HepG2 (cell line): ENCODE results near the gene ATRIP. TPM values are rescaled to one million over a fixed set of nuclear protein-coding genes. Genes with fewer than 3 reads are reported as not detected.

ENCODE experiments used
- FOSL2 ChIP-seq: sonication (generic); formaldehyde crosslinking; IDR thresholded peaks from 2 replicates; pipeline ENCODE4 v1.4.0; 2020; ENCODE audit warnings: missing genetic modification reagents
- HDAC1 ChIP-seq: sonication (generic); formaldehyde crosslinking; IDR thresholded peaks from 2 replicates; pipeline ENCODE4 v1.5.1; 2020; ENCODE audit warnings: mild to moderate bottlenecking, missing genetic modification reagents
- HIC2 ChIP-seq: sonication (generic); formaldehyde crosslinking; IDR thresholded peaks from 2 replicates; pipeline ENCODE4 v1.9.0; 2022; ENCODE audit warnings: low read depth, missing genetic modification reagents
- HNF4G ChIP-seq, 2 experiments: sonication (generic) in 1 of 2; formaldehyde crosslinking in 1 of 2; IDR thresholded peaks; 2 replicates each; pipeline versions ENCODE4 v1.4.0 to v1.6.1; 2011 to 2020; ENCODE audit warnings: borderline replicate concordance in 2 of 2, low read depth in 2 of 2, mild to moderate bottlenecking in 2 of 2, low read length in 1 of 2, missing genetic modification reagents in 1 of 2, moderate library complexity in 1 of 2
- NR2F1 ChIP-seq, 2 experiments: fragments of 450-650 bp in 1 of 2; formaldehyde crosslinking in 1 of 2; IDR thresholded peaks; 2 replicates each; pipeline versions ENCODE4 v1.5.0 to v1.6.1; 2016 to 2020; ENCODE audit warnings: mild to moderate bottlenecking in 1 of 2, missing compliant biosample characterization in 1 of 2, missing genetic modification reagents in 1 of 2, moderate library complexity in 1 of 2
- PAX8 ChIP-seq: sonication (generic); formaldehyde crosslinking; IDR thresholded peaks from 2 replicates; pipeline ENCODE4 v1.8.0; 2022; ENCODE audit warnings: mild to moderate bottlenecking, missing genetic modification reagents, borderline replicate concordance
- RARA ChIP-seq: IDR thresholded peaks from 2 replicates; pipeline ENCODE4 v1.6.1; 2016; ENCODE audit warnings: missing genetic modification reagents, missing compliant biosample characterization
- RCOR2 ChIP-seq: IDR thresholded peaks from 2 replicates; pipeline ENCODE4 v1.6.1; 2016; ENCODE audit warnings: missing biosample characterization, missing genetic modification reagents
- TOPORS ChIP-seq: sonication (generic); formaldehyde crosslinking; IDR thresholded peaks from 2 replicates; pipeline ENCODE4 v1.8.0; 2023; ENCODE audit warnings: mild to moderate bottlenecking, missing genetic modification reagents
- ZFP36 ChIP-seq: fragments of 150-350 bp; IDR thresholded peaks from 2 replicates; pipeline ENCODE4 v1.6.1; 2018; ENCODE audit warnings: borderline replicate concordance, low read length, low read depth; ENCODE audit not compliant: partially characterized antibody
- ZFP82 ChIP-seq: sonication (generic); formaldehyde crosslinking; IDR thresholded peaks from 2 replicates; pipeline ENCODE4 v1.5.1; 2020; ENCODE audit warnings: mild to moderate bottlenecking, missing genetic modification reagents, borderline replicate concordance
- ZNF263 ChIP-seq: sonication (generic); formaldehyde crosslinking; IDR thresholded peaks from 2 replicates; pipeline ENCODE4 v1.4.0; 2020; ENCODE audit warnings: missing genetic modification reagents
- ZNF274 ChIP-seq: sonication (generic); formaldehyde crosslinking; IDR thresholded peaks from 2 replicates; pipeline ENCODE4 v1.5.1; 2020; ENCODE audit warnings: mild to moderate bottlenecking, missing genetic modification reagents
- ZNF451 ChIP-seq: sonication (generic); formaldehyde crosslinking; IDR thresholded peaks from 2 replicates; pipeline ENCODE4 v1.5.0; 2020; ENCODE audit warnings: mild to moderate bottlenecking, missing genetic modification reagents
- ZNF607 ChIP-seq: sonication (generic); formaldehyde crosslinking; IDR thresholded peaks from 2 replicates; pipeline ENCODE4 v1.5.1; 2020; ENCODE audit warnings: missing genetic modification reagents, mild to moderate bottlenecking, borderline replicate concordance
- ZNF768 ChIP-seq: sonication (generic); formaldehyde crosslinking; IDR thresholded peaks from 2 replicates; pipeline ENCODE4 v1.4.0; 2020; ENCODE audit warnings: missing genetic modification reagents
- polyA plus RNA-seq, 8 experiments: library from polyadenylated mRNA; depleted of rRNA in 3 of 8; stranded (reverse) in 7 of 8; unstranded in 1 of 8; fragments of >200 nt; fragmentation: Illumina TruSeq in 4 of 8; extraction: Trizol in 4 of 8; gene quantifications; 2 replicates each; pipeline versions ENCODE4 v1.2.1 to v1.2.3, GENCODE V29; 2011 to 2016; ENCODE audit warnings: low read depth in 4 of 8, missing spikeins in 1 of 8, mixed read lengths in 1 of 8; ENCODE audit not compliant: insufficient read depth in 1 of 8
- total RNA-seq, 5 experiments: library from RNA; depleted of rRNA; stranded (reverse); fragments of >200 nt; fragmentation: Illumina TruSeq; extraction: Trizol; gene quantifications; 2 replicates each; pipeline ENCODE4 v1.2.3, GENCODE V29; 2016; ENCODE audit warnings: low read depth in 1 of 5
- TF ChIP-seq, protein P1 (sequence below): IDR thresholded peaks from 2 replicates; pipeline ENCODE4 v1.6.1; 2016; ENCODE audit warnings: low read depth, missing genetic modification reagents, missing compliant biosample characterization
- TF ChIP-seq, protein P2 (sequence below): sonication (generic); formaldehyde crosslinking; IDR thresholded peaks from 2 replicates; pipeline ENCODE4 v1.4.0; 2020; ENCODE audit warnings: missing genetic modification reagents

Gene ATRIP
- total and polyA plus RNA-seq, 2 of the 13 experiments (the other 11 are each of a cell fraction or from before 2014, with no cell fraction given): 5.1 to 12.5 TPM

GRCh38 chr3:48428572-48429316, 17.8 kb upstream of the ATRIP start (continued):
- TF ChIP-seq HNF4G (IDR thresholded peaks at IDR 0.05; ENCODE audit: borderline replicate concordance, low read depth, low read length) (no peak), HNF4G (CRISPR knock-in tag; IDR thresholded peaks at IDR 0.05; ENCODE audit: borderline replicate concordance, low read depth) (no peak; the same call in 1 of the 2 replicates), NR2F1 (CRISPR knock-in tag; IDR thresholded peaks at IDR 0.05) (peak; percentile 12 to 40; a peak in 1 of 4 replicates), ZNF274 (no peak), ZFP82 (CRISPR knock-in tag) (0 out of 2 replicates have a peak, but pooled peaks have one; percentile 14), ZNF768 (CRISPR knock-in tag) (no peak), RCOR2 (CRISPR knock-in tag) (no peak), ZNF451 (no peak), HIC2 (CRISPR knock-in tag) (peak; percentile 77), ZNF263 (CRISPR knock-in tag) (no peak), RARA (CRISPR knock-in tag) (peak; percentile 84), ZNF607 (no peak), TOPORS (no peak), ZFP36 (no peak), FOSL2 (CRISPR knock-in tag) (no peak; the same call in 1 of the 2 replicates), HDAC1 (peak; percentile 91), PAX8 (no peak; the same call in 1 of the 2 replicates)
- TF ChIP-seq, protein P1, sequence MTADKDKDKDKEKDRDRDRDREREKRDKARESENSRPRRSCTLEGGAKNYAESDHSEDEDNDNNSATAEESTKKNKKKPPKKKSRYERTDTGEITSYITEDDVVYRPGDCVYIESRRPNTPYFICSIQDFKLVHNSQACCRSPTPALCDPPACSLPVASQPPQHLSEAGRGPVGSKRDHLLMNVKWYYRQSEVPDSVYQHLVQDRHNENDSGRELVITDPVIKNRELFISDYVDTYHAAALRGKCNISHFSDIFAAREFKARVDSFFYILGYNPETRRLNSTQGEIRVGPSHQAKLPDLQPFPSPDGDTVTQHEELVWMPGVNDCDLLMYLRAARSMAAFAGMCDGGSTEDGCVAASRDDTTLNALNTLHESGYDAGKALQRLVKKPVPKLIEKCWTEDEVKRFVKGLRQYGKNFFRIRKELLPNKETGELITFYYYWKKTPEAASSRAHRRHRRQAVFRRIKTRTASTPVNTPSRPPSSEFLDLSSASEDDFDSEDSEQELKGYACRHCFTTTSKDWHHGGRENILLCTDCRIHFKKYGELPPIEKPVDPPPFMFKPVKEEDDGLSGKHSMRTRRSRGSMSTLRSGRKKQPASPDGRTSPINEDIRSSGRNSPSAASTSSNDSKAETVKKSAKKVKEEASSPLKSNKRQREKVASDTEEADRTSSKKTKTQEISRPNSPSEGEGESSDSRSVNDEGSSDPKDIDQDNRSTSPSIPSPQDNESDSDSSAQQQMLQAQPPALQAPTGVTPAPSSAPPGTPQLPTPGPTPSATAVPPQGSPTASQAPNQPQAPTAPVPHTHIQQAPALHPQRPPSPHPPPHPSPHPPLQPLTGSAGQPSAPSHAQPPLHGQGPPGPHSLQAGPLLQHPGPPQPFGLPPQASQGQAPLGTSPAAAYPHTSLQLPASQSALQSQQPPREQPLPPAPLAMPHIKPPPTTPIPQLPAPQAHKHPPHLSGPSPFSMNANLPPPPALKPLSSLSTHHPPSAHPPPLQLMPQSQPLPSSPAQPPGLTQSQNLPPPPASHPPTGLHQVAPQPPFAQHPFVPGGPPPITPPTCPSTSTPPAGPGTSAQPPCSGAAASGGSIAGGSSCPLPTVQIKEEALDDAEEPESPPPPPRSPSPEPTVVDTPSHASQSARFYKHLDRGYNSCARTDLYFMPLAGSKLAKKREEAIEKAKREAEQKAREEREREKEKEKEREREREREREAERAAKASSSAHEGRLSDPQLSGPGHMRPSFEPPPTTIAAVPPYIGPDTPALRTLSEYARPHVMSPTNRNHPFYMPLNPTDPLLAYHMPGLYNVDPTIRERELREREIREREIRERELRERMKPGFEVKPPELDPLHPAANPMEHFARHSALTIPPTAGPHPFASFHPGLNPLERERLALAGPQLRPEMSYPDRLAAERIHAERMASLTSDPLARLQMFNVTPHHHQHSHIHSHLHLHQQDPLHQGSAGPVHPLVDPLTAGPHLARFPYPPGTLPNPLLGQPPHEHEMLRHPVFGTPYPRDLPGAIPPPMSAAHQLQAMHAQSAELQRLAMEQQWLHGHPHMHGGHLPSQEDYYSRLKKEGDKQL: no peak
- TF ChIP-seq, protein P2, sequence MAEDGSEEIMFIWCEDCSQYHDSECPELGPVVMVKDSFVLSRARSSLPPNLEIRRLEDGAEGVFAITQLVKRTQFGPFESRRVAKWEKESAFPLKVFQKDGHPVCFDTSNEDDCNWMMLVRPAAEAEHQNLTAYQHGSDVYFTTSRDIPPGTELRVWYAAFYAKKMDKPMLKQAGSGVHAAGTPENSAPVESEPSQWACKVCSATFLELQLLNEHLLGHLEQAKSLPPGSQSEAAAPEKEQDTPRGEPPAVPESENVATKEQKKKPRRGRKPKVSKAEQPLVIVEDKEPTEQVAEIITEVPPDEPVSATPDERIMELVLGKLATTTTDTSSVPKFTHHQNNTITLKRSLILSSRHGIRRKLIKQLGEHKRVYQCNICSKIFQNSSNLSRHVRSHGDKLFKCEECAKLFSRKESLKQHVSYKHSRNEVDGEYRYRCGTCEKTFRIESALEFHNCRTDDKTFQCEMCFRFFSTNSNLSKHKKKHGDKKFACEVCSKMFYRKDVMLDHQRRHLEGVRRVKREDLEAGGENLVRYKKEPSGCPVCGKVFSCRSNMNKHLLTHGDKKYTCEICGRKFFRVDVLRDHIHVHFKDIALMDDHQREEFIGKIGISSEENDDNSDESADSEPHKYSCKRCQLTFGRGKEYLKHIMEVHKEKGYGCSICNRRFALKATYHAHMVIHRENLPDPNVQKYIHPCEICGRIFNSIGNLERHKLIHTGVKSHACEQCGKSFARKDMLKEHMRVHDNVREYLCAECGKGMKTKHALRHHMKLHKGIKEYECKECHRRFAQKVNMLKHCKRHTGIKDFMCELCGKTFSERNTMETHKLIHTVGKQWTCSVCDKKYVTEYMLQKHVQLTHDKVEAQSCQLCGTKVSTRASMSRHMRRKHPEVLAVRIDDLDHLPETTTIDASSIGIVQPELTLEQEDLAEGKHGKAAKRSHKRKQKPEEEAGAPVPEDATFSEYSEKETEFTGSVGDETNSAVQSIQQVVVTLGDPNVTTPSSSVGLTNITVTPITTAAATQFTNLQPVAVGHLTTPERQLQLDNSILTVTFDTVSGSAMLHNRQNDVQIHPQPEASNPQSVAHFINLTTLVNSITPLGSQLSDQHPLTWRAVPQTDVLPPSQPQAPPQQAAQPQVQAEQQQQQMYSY (CRISPR knock-in tag): no peak
